Epithelial cell of esophagus (primary cell): Measurements from ENCODE around the gene PLEKHA7.

Experiments
- DNase-seq: peaks from one replicate; pipeline ENCODE4 v3.0.0; 2010; ENCODE audit warnings: low read depth
- H3K4me3 ChIP-seq: 2 replicates; pipeline ENCODE4 v1.5.1; 2011; ENCODE audit warnings: mild to moderate bottlenecking, low read length, control low read depth
- TF ChIP-seq, protein P1 (sequence below): IDR thresholded peaks from 2 replicates; pipeline ENCODE4 v1.5.1; 2011; ENCODE audit warnings: low read depth, mild to moderate bottlenecking, low read length, control low read depth, inconsistent platforms; ENCODE audit not compliant: insufficient read depth; ENCODE audit errors: missing control alignments

PLEKHA7 gene

GRCh38 chr11:16997624-16998023 lies 16.6 kb downstream of the PLEKHA7 start:
- TF ChIP-seq, protein P1, sequence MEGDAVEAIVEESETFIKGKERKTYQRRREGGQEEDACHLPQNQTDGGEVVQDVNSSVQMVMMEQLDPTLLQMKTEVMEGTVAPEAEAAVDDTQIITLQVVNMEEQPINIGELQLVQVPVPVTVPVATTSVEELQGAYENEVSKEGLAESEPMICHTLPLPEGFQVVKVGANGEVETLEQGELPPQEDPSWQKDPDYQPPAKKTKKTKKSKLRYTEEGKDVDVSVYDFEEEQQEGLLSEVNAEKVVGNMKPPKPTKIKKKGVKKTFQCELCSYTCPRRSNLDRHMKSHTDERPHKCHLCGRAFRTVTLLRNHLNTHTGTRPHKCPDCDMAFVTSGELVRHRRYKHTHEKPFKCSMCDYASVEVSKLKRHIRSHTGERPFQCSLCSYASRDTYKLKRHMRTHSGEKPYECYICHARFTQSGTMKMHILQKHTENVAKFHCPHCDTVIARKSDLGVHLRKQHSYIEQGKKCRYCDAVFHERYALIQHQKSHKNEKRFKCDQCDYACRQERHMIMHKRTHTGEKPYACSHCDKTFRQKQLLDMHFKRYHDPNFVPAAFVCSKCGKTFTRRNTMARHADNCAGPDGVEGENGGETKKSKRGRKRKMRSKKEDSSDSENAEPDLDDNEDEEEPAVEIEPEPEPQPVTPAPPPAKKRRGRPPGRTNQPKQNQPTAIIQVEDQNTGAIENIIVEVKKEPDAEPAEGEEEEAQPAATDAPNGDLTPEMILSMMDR, result no peak
- no peak overlapping the region for H3K4me3 ChIP-seq
- DNase-seq, result no peak

DNA sequence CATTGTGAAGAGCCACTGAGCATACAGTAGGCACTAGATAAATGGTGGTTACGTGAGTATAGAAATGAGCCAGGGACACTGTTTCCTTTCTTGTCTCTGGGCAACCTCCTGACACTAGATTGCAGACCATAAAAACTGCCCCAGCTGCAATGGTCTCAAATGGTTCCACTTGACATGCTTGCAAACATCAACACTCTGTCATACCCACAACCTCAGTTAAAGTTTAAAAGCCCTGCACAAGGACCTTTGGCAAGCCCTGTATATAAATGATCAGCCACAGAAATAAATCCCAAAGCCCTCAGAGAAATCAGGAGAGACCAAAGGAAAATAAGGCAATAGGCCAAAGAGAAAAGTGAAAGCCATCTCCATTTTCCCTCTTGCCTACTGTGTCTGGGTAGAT lies 20.7 kb downstream of the PLEKHA7 start:
- TF ChIP-seq, protein P1, result no peak
- H3K4me3 ChIP-seq, result no peak overlapping the region
- DNase-seq, result no peak

DNA sequence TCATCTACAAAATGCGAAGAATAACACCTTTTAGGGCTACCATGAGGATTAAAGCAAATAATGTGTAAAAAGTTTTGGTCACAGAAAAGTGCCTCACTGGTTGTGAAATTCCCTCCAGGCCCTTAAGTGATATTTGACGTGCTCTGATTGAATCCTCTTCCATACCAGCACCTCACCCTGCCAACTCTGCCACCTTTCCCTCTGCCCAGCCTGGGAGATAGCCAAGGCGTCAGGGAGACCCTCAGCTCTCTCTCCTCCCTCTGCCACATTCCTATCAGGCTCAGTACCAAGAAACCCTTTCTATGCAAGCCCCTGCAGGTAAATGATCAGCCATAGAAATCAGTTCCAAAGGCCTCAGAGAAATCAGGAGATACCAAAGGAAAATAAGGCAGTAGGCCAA lies 21.4 kb downstream of the PLEKHA7 start:
- H3K4me3 ChIP-seq, result no peak overlapping the region
- TF ChIP-seq, protein P1, result no peak
- no peak for DNase-seq

GRCh38 chr11:16989554-16989953 lies 24.7 kb downstream of the PLEKHA7 start:
- TF ChIP-seq, protein P1, result no peak

DNA sequence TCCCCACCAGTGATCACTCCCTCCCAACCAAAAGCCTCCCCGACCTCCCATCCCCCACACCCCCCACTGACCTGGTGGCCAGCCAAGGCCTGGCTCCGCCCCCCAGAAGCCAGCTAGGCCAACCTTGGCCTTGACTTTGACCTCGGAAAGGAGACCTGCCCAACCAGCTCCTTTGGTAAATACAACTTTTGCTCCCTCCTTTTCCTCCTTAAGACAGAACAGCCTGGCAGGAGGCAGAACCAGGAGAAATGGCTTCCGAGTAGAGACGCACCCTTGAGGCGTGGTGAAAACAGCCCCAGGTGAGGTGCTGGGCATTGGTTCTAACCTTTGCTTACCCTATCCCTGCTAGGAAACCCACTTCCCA lies 27.0 kb downstream of the PLEKHA7 start:
- no peak overlapping the region for H3K4me3 ChIP-seq
- TF ChIP-seq, protein P1, result no peak
- no peak for DNase-seq

More at GRCh38 chr11:16989554-16989953, 24.7 kb downstream of the PLEKHA7 start:
- H3K4me3 ChIP-seq, result no peak overlapping the region
- DNase-seq, result no peak

DNA sequence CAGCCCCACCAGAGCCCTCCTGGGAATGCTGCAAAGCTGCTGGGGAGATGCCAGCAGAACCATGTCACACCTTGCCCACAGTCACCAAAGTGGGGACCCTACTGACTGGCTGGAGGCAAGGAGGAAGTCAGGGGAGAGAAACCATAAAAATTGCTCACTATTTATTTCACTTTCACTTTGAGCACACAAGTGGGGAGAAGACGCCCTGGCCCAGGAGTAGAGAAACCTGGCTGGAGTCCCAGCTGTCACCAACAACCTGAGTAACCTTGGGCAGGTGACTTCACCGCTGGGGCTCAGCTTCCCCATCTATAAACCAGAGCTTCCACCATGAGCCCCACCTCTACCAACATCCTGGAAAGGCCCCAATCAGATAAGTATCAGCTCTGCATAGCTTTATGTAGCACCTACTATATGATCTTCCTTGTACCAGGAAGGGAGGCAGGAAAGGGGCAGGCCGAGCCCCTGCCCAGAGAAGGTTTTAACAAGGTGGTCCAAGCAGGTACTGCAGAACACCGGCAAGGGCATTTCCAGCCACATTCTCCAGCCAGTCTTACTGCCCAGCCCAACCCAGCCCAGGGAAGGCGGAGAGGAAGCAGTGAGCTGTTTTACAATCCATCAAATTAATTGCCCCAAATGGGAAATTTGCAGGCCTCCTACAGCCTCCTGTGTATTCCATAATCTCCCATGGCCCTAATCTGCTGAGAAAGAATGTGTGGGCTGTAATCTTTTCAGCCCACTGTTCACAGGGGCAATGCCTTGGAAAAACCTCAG lies 27.6 kb downstream of the PLEKHA7 start:
- no peak overlapping the region for H3K4me3 ChIP-seq
- DNase-seq, result no peak
- TF ChIP-seq, protein P1, result no peak

DNA sequence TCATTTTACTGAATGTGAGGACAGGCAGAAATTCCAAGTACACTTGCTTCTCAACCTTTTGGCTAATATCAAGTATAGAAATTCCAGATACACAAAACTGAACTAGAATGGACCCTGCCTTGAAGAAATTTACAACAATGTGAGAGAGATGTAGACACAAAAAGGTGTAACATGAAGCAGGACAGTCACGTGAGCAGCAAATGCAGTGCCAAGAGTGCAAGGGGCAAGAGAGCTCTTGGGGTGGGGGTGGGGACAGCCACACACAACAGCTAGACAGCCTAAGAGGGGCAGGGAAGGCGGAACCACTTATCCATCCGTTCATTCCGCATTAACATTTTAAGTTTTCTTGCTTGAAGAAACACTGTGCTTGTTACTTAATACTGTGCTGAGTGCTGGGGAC lies 28.9 kb downstream of the PLEKHA7 start:
- no peak for DNase-seq

More for the DNA sequence above, 28.9 kb downstream of the PLEKHA7 start:
- TF ChIP-seq, protein P1, result no peak
- H3K4me3 ChIP-seq, result no peak overlapping the region
